Lower leg skin (tissue), 3 donors: Measurements from ENCODE around the gene CAMKMT.

Experiments used
- POLR2A ChIP-seq, 2 donors: fragments of 450-650 bp; IDR thresholded peaks; one replicate each; pipeline ENCODE4 v1.6.1; 2016 to 2017; ENCODE audit warnings: antibody characterized with exemption in 2 of 2, mild to moderate bottlenecking in 1 of 2, moderate library complexity in 1 of 2
- TF ChIP-seq, protein P1 (sequence below), 3 donors: fragments of 450-650 bp; IDR thresholded peaks; one replicate each; pipeline ENCODE4 v1.5.1; 2016; ENCODE audit warnings: antibody characterized with exemption in 3 of 3, mild to moderate bottlenecking in 3 of 3, moderate library complexity in 2 of 3

DNA sequence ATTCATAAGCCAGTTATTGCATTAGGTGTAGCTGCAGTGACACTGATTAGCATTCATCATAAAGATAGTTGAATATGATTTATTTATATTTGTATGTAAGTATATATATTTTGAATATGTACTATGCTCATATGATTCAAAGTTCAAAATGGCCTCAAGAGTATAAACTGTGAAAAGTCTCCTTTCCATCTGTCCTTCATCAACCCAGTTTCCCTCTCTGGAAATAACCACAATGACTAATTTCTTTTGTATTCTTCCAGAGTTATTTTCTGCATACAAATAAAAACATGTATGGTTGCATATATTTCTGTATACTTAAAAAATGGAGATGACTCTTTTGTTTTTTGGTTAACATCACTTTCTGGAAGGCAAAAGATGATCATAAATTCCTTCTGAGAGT lies 95.2 kb downstream of the CAMKMT start:
- TF ChIP-seq POLR2A (IDR thresholded peaks at IDR 0.05): no peak
- TF ChIP-seq, protein P1, sequence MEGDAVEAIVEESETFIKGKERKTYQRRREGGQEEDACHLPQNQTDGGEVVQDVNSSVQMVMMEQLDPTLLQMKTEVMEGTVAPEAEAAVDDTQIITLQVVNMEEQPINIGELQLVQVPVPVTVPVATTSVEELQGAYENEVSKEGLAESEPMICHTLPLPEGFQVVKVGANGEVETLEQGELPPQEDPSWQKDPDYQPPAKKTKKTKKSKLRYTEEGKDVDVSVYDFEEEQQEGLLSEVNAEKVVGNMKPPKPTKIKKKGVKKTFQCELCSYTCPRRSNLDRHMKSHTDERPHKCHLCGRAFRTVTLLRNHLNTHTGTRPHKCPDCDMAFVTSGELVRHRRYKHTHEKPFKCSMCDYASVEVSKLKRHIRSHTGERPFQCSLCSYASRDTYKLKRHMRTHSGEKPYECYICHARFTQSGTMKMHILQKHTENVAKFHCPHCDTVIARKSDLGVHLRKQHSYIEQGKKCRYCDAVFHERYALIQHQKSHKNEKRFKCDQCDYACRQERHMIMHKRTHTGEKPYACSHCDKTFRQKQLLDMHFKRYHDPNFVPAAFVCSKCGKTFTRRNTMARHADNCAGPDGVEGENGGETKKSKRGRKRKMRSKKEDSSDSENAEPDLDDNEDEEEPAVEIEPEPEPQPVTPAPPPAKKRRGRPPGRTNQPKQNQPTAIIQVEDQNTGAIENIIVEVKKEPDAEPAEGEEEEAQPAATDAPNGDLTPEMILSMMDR (IDR thresholded peaks at IDR 0.05): no peak
